ENCODE results near the gene IGSF3. TPM values are rescaled to one million over a fixed set of nuclear protein-coding genes. Genes with fewer than 3 reads are reported as not detected.
"Not testable (repeated sequence)": the region's sequence is repeated elsewhere in the genome, so short reads cannot be mapped to it uniquely, and the experiment has no call there.

IGSF3 gene
- total RNA-seq, 1 experiment from 2014 or later, result 32.4 TPM

- H3K27ac Mint-ChIP-seq; H3K4me3 Mint-ChIP-seq; H3K9me3 Mint-ChIP-seq; DNase-seq (ENCODE audit: low spot score); H3K36me3 Mint-ChIP-seq; ATAC-seq; POLR2A ChIA-PET; H3K27me3 Mint-ChIP-seq (ENCODE audit: low read depth); CTCF ChIA-PET: not testable (repeated sequence)
- H3K4me1 Mint-ChIP-seq, result peaks cover 25% of the 10 kb centered on the region
Measured at GRCh38 chr1:116604408-116604807, 63.1 kb downstream of the IGSF3 start.

- POLR2A ChIA-PET; H3K4me3 Mint-ChIP-seq; DNase-seq (ENCODE audit: low spot score); H3K36me3 Mint-ChIP-seq; H3K27me3 Mint-ChIP-seq (ENCODE audit: low read depth); H3K9me3 Mint-ChIP-seq; ATAC-seq; H3K27ac Mint-ChIP-seq; CTCF ChIA-PET: not testable (repeated sequence)
- peaks cover 25% of the 10 kb centered on the region for H3K4me1 Mint-ChIP-seq
Measured at GRCh38 chr1:116603646-116604045, 63.9 kb downstream of the IGSF3 start.

GRCh38 chr1:116599369-116599768 is 68.2 kb downstream of the IGSF3 start:
- H3K4me3 Mint-ChIP-seq; H3K36me3 Mint-ChIP-seq; DNase-seq (ENCODE audit: low spot score); H3K27me3 Mint-ChIP-seq (ENCODE audit: low read depth); CTCF ChIA-PET; H3K9me3 Mint-ChIP-seq; H3K27ac Mint-ChIP-seq; ATAC-seq: not testable (repeated sequence)
- POLR2A ChIA-PET, result interaction anchor here (0.6 kb wide), 1 partner anchor 68 kb away, joined by 4 read pairs; the partner anchor contains the start of gene IGSF3
- peaks cover 14% of the 10 kb centered on the region for H3K4me1 Mint-ChIP-seq

GRCh38 chr1:116598420-116599036 is 69.0 kb downstream of the IGSF3 start:
- H3K9me3 Mint-ChIP-seq; ATAC-seq; H3K27me3 Mint-ChIP-seq (ENCODE audit: low read depth); CTCF ChIA-PET; POLR2A ChIA-PET; DNase-seq (ENCODE audit: low spot score); H3K4me1 Mint-ChIP-seq; H3K4me3 Mint-ChIP-seq; H3K36me3 Mint-ChIP-seq; H3K27ac Mint-ChIP-seq: not testable (repeated sequence)

- POLR2A ChIA-PET; ATAC-seq; H3K27ac Mint-ChIP-seq; H3K36me3 Mint-ChIP-seq; H3K4me3 Mint-ChIP-seq; H3K27me3 Mint-ChIP-seq (ENCODE audit: low read depth); H3K9me3 Mint-ChIP-seq; DNase-seq (ENCODE audit: low spot score): not testable (repeated sequence)
- peaks cover 17% of the 10 kb centered on the region for H3K4me1 Mint-ChIP-seq
- CTCF ChIA-PET, result interaction anchor here (3.1 kb wide), 1 partner anchor 23 kb away, joined by 69 read pairs; no protein-coding TSS in a partner anchor
Measured at GRCh38 chr1:116597388-116597787, 70.1 kb downstream of the IGSF3 start.

- CTCF ChIA-PET, result interaction anchor here (0.9 to 3.1 kb wide), 16 partner anchors 9 to 470 kb away, joined by 3 to 69 read pairs (median 4); partner anchors contain the start of gene IGSF3
- H3K27ac Mint-ChIP-seq; H3K4me3 Mint-ChIP-seq; H3K27me3 Mint-ChIP-seq (ENCODE audit: low read depth); ATAC-seq; POLR2A ChIA-PET; H3K9me3 Mint-ChIP-seq; H3K36me3 Mint-ChIP-seq; DNase-seq (ENCODE audit: low spot score): not testable (repeated sequence)
- peaks cover 23% of the 10 kb centered on the region for H3K4me1 Mint-ChIP-seq
Measured at GRCh38 chr1:116596742-116597307, 70.7 kb downstream of the IGSF3 start.

- peak; percentile 73 for ATAC-seq
- H3K9me3 Mint-ChIP-seq; H3K4me3 Mint-ChIP-seq; H3K36me3 Mint-ChIP-seq; POLR2A ChIA-PET; H3K27me3 Mint-ChIP-seq (ENCODE audit: low read depth); H3K27ac Mint-ChIP-seq: not testable (repeated sequence)
- peak; percentile 39 for DNase-seq (ENCODE audit: low spot score)
- H3K4me1 Mint-ChIP-seq, result peaks cover 25% of the 10 kb centered on the region
- CTCF ChIA-PET, result interaction anchor here (0.8 to 3.1 kb wide), 19 partner anchors 9 to 471 kb away, joined by 3 to 69 read pairs (median 4); partner anchors contain the start of genes IGSF3 and TTF2
Measured at GRCh38 chr1:116595946-116596741, 71.4 kb downstream of the IGSF3 start.

- ATAC-seq; H3K9me3 Mint-ChIP-seq; H3K4me3 Mint-ChIP-seq; H3K36me3 Mint-ChIP-seq; POLR2A ChIA-PET; H3K27me3 Mint-ChIP-seq (ENCODE audit: low read depth); H3K27ac Mint-ChIP-seq; DNase-seq (ENCODE audit: low spot score): not testable (repeated sequence)
- peaks cover 25% of the 10 kb centered on the region for H3K4me1 Mint-ChIP-seq
- CTCF ChIA-PET, result interaction anchor here (0.6 to 3.1 kb wide), 17 partner anchors 10 to 472 kb away, joined by 3 to 69 read pairs (median 4); partner anchors contain the start of gene IGSF3
Measured at GRCh38 chr1:116595065-116595840, 72.3 kb downstream of the IGSF3 start.

GRCh38 chr1:116593977-116594376 is 73.6 kb downstream of the IGSF3 start:
- H3K4me3 Mint-ChIP-seq; H3K27me3 Mint-ChIP-seq (ENCODE audit: low read depth); H3K27ac Mint-ChIP-seq; H3K9me3 Mint-ChIP-seq; H3K36me3 Mint-ChIP-seq; DNase-seq (ENCODE audit: low spot score); POLR2A ChIA-PET; ATAC-seq: not testable (repeated sequence)
- CTCF ChIA-PET, result interaction anchor here (2.1 kb wide), 1 partner anchor 19 kb away, joined by 11 read pairs; no protein-coding TSS in a partner anchor
- H3K4me1 Mint-ChIP-seq, result peaks cover 25% of the 10 kb centered on the region

GRCh38 chr1:116593401-116593800 is 74.1 kb downstream of the IGSF3 start:
- CTCF ChIA-PET, result interaction anchor here (2.1 kb wide), 1 partner anchor 19 kb away, joined by 11 read pairs; no protein-coding TSS in a partner anchor
- H3K9me3 Mint-ChIP-seq; H3K4me3 Mint-ChIP-seq; H3K27me3 Mint-ChIP-seq (ENCODE audit: low read depth); DNase-seq (ENCODE audit: low spot score); ATAC-seq; H3K27ac Mint-ChIP-seq; POLR2A ChIA-PET; H3K36me3 Mint-ChIP-seq: not testable (repeated sequence)
- peaks cover 25% of the 10 kb centered on the region for H3K4me1 Mint-ChIP-seq

GRCh38 chr1:116591951-116592605 is 75.5 kb downstream of the IGSF3 start:
- H3K9me3 Mint-ChIP-seq; DNase-seq (ENCODE audit: low spot score); H3K36me3 Mint-ChIP-seq; H3K27me3 Mint-ChIP-seq (ENCODE audit: low read depth); H3K4me3 Mint-ChIP-seq; POLR2A ChIA-PET: not testable (repeated sequence)
- CTCF ChIA-PET, result interaction anchor here (2.1 kb wide), 1 partner anchor 17 kb away, joined by 11 read pairs; no protein-coding TSS in a partner anchor
- peaks cover 34% of the 10 kb centered on the region for H3K4me1 Mint-ChIP-seq
- peak overlapping the region; percentile 24 for H3K27ac Mint-ChIP-seq
- ATAC-seq, result peak; percentile 19; the same call in 1 of the 2 replicates

Measured in WTC11 (cell line).